ENCODE results near the gene MYL4.

- TF ChIP-seq POLR2A (IDR thresholded peaks at IDR 0.05), result no peak
- TF ChIP-seq CTCF (IDR thresholded peaks at IDR 0.05), result no peak
- no peak for TF ChIP-seq POLR2AphosphoS5 (IDR thresholded peaks at IDR 0.05; ENCODE audit: insufficient read depth in 1 of 2, low read depth in 1 of 2)
Observed at GRCh38 chr17:47164263-47164662, 44.9 kb upstream of the MYL4 start.
